IMR-90 (cell line): Measurements from ENCODE around the gene EML4. TPM values are rescaled to one million over a fixed set of nuclear protein-coding genes. Genes with fewer than 3 reads are reported as not detected.

ENCODE experiments used
- ATAC-seq: fragments of 200-7000 bp; cut with Tn5 transposase; 2 replicates; pipeline ENCODE4 v1.9.1; 2020; ENCODE audit warnings: low read depth, mild to moderate bottlenecking, moderate library complexity
- BruUV-seq: library from RNA; stranded (reverse); fragments of 400-500 nt; replicated peaks from 2 replicates; lab custom pipeline; 2021; lab: Mats Ljungman, UMichigan
- CTCF ChIA-PET: fragments of 300-600 bp; formaldehyde crosslinking; extraction: SDS; loops from one replicate; lab custom pipeline; 2021; ENCODE audit warnings: antibody characterized with exemption; lab: Yijun Ruan, JAX
- POLR2A ChIA-PET: fragments of 300-600 bp; sonication (Branson Sonifier 250); formaldehyde crosslinking; loops from one replicate; lab custom pipeline; 2022; ENCODE audit warnings: antibody characterized with exemption; ENCODE audit not compliant: unreplicated experiment; lab: Charles Lee
- DNase-seq: peaks from one replicate; pipeline ENCODE4 v3.0.0; 2013
- H2AFZ ChIP-seq: replicated peaks from 2 replicates; pipeline ENCODE3; 2013; ENCODE audit warnings: low read length, mild to moderate bottlenecking; ENCODE audit not compliant: poor library complexity
- H2AK5ac ChIP-seq: 2 replicates; pipeline ENCODE4 v1.6.1; 2013; ENCODE audit warnings: low read depth, low read length, inconsistent platforms
- H2AK9ac ChIP-seq: replicated peaks from 2 replicates; pipeline ENCODE3; 2013; ENCODE audit warnings: mild to moderate bottlenecking, low read depth, low read length, moderate library complexity; ENCODE audit not compliant: poor library complexity
- H2BK120ac ChIP-seq: 2 replicates; pipeline ENCODE4 v1.6.1; 2013; ENCODE audit warnings: low read depth, low read length, inconsistent platforms
- H2BK15ac ChIP-seq: 3 replicates; pipeline ENCODE4 v1.6.1; 2013; ENCODE audit warnings: low read depth, low read length, inconsistent platforms
- H2BK20ac ChIP-seq: 2 replicates; pipeline ENCODE4 v1.6.1; 2013; ENCODE audit warnings: low read depth, mild to moderate bottlenecking, inconsistent platforms, low read length, moderate library complexity
- H2BK5ac ChIP-seq: 2 replicates; pipeline ENCODE4 v1.6.1; 2013; ENCODE audit warnings: mild to moderate bottlenecking, low read depth, low read length, inconsistent platforms; ENCODE audit not compliant: poor library complexity, severe bottlenecking
- H3K14ac ChIP-seq: replicated peaks from 2 replicates; pipeline ENCODE4 v1.6.1; 2013; ENCODE audit warnings: low read depth, low read length, inconsistent platforms
- H3K18ac ChIP-seq: 2 replicates; pipeline ENCODE4 v1.6.1; 2013; ENCODE audit warnings: low read depth, low read length, control low read depth
- H3K23ac ChIP-seq: 2 replicates; pipeline ENCODE4 v1.6.1; 2013; ENCODE audit warnings: low read depth, low read length, inconsistent platforms
- H3K27ac ChIP-seq: 2 replicates; pipeline ENCODE4 v1.5.1; 2013; ENCODE audit warnings: mild to moderate bottlenecking, control low read depth, low read length; ENCODE audit not compliant: insufficient read depth
- H3K27me3 ChIP-seq: 2 replicates; pipeline ENCODE4 v1.6.1; 2013; ENCODE audit warnings: low read length; ENCODE audit not compliant: control insufficient read depth, insufficient read depth
- H3K36me3 ChIP-seq: 2 replicates; pipeline ENCODE4 v1.6.1; 2013; ENCODE audit warnings: low read length, mixed read lengths; ENCODE audit not compliant: control insufficient read depth, insufficient read depth
- H3K4ac ChIP-seq: 2 replicates; pipeline ENCODE4 v1.6.1; 2013; ENCODE audit warnings: low read depth, low read length, inconsistent platforms
- H3K4me1 ChIP-seq: 2 replicates; pipeline ENCODE4 v1.6.1; 2013; ENCODE audit warnings: low read length, mixed read lengths; ENCODE audit not compliant: control insufficient read depth, insufficient read depth
- H3K4me2 ChIP-seq: 2 replicates; pipeline ENCODE4 v1.6.1; 2013; ENCODE audit warnings: low read depth, mild to moderate bottlenecking, control low read depth, low read length, moderate library complexity
- H3K4me3 ChIP-seq: 2 replicates; pipeline ENCODE4 v1.5.1; 2013; ENCODE audit warnings: low read depth, mild to moderate bottlenecking, control low read depth, low read length, moderate library complexity; ENCODE audit not compliant: insufficient read depth
- H3K56ac ChIP-seq: 2 replicates; pipeline ENCODE4 v1.6.1; 2013; ENCODE audit warnings: low read length, inconsistent platforms; ENCODE audit not compliant: insufficient read depth; ENCODE audit errors: extremely low read depth
- H3K79me1 ChIP-seq, 2 experiments: 2 replicates each; pipeline ENCODE4 v1.6.1; 2013; ENCODE audit warnings: low read length in 2 of 2, inconsistent platforms in 1 of 2, low read depth in 1 of 2
- H3K9ac ChIP-seq: 2 replicates; pipeline ENCODE4 v1.6.1; 2013; ENCODE audit warnings: low read depth, low read length, control low read depth
- H3K9me1 ChIP-seq: 2 replicates; pipeline ENCODE4 v1.6.1; 2013; ENCODE audit warnings: low read length, inconsistent platforms; ENCODE audit not compliant: insufficient read depth
- H3K9me3 ChIP-seq: 2 replicates; pipeline ENCODE4 v1.6.1; 2013; ENCODE audit warnings: low read length; ENCODE audit not compliant: control insufficient read depth, insufficient read depth
- H4K20me1 ChIP-seq: 2 replicates; pipeline ENCODE4 v1.6.1; 2013; ENCODE audit warnings: low read length, inconsistent platforms; ENCODE audit not compliant: insufficient read depth
- H4K5ac ChIP-seq: 2 replicates; pipeline ENCODE4 v1.6.1; 2013; ENCODE audit warnings: mild to moderate bottlenecking, low read depth, low read length, control low read depth
- H4K8ac ChIP-seq, 2 experiments: 2 replicates each; pipeline ENCODE4 v1.6.1; 2013; ENCODE audit warnings: low read depth in 2 of 2, low read length in 2 of 2, control low read depth in 1 of 2, inconsistent platforms in 1 of 2
- H4K91ac ChIP-seq: 2 replicates; pipeline ENCODE4 v1.6.1; 2013; ENCODE audit warnings: low read depth, low read length, inconsistent platforms; ENCODE audit not compliant: insufficient read depth
- CEBPB ChIP-seq: IDR thresholded peaks from 2 replicates; pipeline ENCODE4 v1.6.1; 2012; ENCODE audit warnings: low read depth, low read length, improper control_type of control experiment
- CHD1 ChIP-seq: IDR thresholded peaks from 2 replicates; pipeline ENCODE4 v1.6.1; 2012; ENCODE audit warnings: low read depth, low read length, improper control_type of control experiment
- FOS ChIP-seq: fragments of 150-350 bp; IDR thresholded peaks from 2 replicates; pipeline ENCODE4 v1.6.1; 2016; ENCODE audit warnings: low read depth, low read length
- MAFK ChIP-seq: IDR thresholded peaks from 2 replicates; pipeline ENCODE4 v1.6.1; 2012; ENCODE audit warnings: low read depth, low read length, improper control_type of control experiment
- MXI1 ChIP-seq: IDR thresholded peaks from 2 replicates; pipeline ENCODE4 v1.6.1; 2012; ENCODE audit warnings: low read depth, mild to moderate bottlenecking, low read length, moderate library complexity, borderline replicate concordance
- POLR2A ChIP-seq: IDR thresholded peaks from 2 replicates; pipeline ENCODE4 v1.6.1; 2012; ENCODE audit warnings: mild to moderate bottlenecking, low read depth, low read length
- RAD21 ChIP-seq: IDR thresholded peaks from 2 replicates; pipeline ENCODE4 v1.6.1; 2012; ENCODE audit warnings: low read length, improper control_type of control experiment
- RCOR1 ChIP-seq: IDR thresholded peaks from 2 replicates; pipeline ENCODE4 v1.6.1; 2012; ENCODE audit warnings: mild to moderate bottlenecking, low read length, improper control_type of control experiment; ENCODE audit not compliant: insufficient replicate concordance
- SMC3 ChIP-seq: fragments of 150-350 bp; IDR thresholded peaks from 2 replicates; pipeline ENCODE4 v1.6.1; 2016; ENCODE audit warnings: low read depth, mild to moderate bottlenecking, antibody characterized with exemption, low read length, moderate library complexity
- WGBS, 2 experiments: methylation state at CpG; one replicate each; pipeline versions ENCODE4 v1.1.5 to v1.1.7; 2013; ENCODE audit warnings: missing lambda C conversion rate in 2 of 2; ENCODE audit not compliant: insufficient read length in 1 of 2; ENCODE audit errors: extremely low coverage in 2 of 2; 5-methylcytosine and 5-hydroxymethylcytosine counted together
- dilution Hi-C: fragments of 300-500 bp; cut with HindIII; formaldehyde crosslinking; loops from one replicate; pipeline ENCODE4 v1.14.3; 2018; ENCODE audit warnings: low sequenced_read_pairs; ENCODE audit not compliant: unreplicated experiment
- in situ Hi-C: fragments of 300-500 bp; cut with MboI; formaldehyde crosslinking; loops from 3 replicates; pipeline ENCODE4 v1.14.3; 2019; ENCODE audit warnings: low sequenced_read_pairs, inconsistent platforms, mixed read lengths
- intact Hi-C: fragments of 100-400 bp; cut with micrococcal nuclease; formaldehyde crosslinking; loops from 2 replicates; pipeline ENCODE4 v1.10.0; 2022
- polyA plus RNA-seq, 3 experiments: library from polyadenylated mRNA; depleted of rRNA; stranded (reverse); fragments of >200 nt; gene quantifications; 2 replicates each; pipeline ENCODE4 v1.2.3, GENCODE V29; 2012; ENCODE audit warnings: low replicate concordance in 1 of 3
- total RNA-seq: library from RNA; depleted of rRNA; stranded (reverse); fragments of >200 nt; gene quantifications from 2 replicates; pipeline ENCODE4 v1.2.3, GENCODE V29; 2012
- TF ChIP-seq, protein P1 (sequence below): conservative IDR thresholded peaks from 2 replicates; pipeline ENCODE4 v1.5.1; 2012; ENCODE audit warnings: mild to moderate bottlenecking, low read depth, low read length, improper control_type of control experiment
- TF ChIP-seq, protein P2 (sequence below): fragments of 150-350 bp; IDR thresholded peaks from 2 replicates; pipeline ENCODE4 v1.6.1; 2017; ENCODE audit warnings: mild to moderate bottlenecking, antibody characterized with exemption, low read length, low read depth

EML4 gene
- total and polyA plus RNA-seq, 2 of the 4 experiments (the other 2 are of a cell fraction), result 29.7 to 73.7 TPM

DNA sequence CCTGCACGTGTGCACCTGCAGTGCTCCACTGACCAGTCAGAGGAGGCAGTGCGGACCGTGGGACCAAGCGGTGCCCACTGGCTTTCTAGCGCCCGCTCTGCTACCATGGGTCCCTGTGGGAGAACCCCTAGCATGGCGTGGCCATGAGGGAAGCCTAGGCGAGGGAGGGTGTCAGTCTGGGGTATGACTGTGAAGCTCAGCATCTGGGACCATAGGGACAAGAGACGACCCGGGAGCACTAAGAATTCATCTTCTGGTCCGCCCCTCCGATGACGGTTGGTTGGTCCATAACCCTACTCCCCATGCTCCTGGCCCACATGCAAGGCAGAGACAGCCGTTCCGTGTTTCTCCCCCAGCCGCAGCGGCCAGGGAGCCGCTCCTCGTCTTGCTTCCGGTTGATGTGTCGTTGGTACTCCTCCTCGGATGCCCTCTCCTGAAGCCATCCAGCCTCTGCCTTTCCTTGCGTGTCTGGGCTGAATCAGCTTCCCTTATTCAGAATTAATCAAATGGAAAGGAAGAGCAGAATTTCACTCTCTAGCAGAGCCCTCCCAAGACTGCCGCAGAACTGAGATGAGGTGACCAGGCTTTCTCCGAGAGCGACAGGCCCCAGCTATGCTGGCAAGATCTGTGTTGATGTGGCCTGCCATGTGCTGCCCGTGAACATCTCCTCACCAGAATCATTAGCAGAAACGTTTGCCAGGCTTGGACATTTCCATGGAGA is 168.9 kb downstream of the EML4 start:
- no peak for ATAC-seq
- Histone ChIP-seq H3K18ac (no peak overlapping the region), H2AK9ac (no peak overlapping the region), H2BK15ac (no peak overlapping the region), H3K9me3 (no peaks in the 10 kb centered on the region), H2BK20ac (no peak overlapping the region), H3K4me2 (no peak overlapping the region), H3K27me3 (no peaks in the 10 kb centered on the region), H3K36me3 (peaks cover 45% of the 10 kb centered on the region), H2BK5ac (no peak overlapping the region), H3K4me3 (no peak overlapping the region), H4K91ac (no peak overlapping the region), H3K56ac (no peak overlapping the region), H4K20me1 (peaks cover 3% of the 10 kb centered on the region), H2AFZ (no peak overlapping the region), H4K5ac (no peak overlapping the region), H3K4ac (no peak overlapping the region), H3K23ac (no peak overlapping the region), H3K9ac (no peak overlapping the region), H4K8ac (no peak overlapping the region), H3K27ac (no peak overlapping the region), H3K14ac (no peak overlapping the region), H3K4me1 (peaks cover 13% of the 10 kb centered on the region), H2BK120ac (no peak overlapping the region), H3K9me1 (peaks cover 20% of the 10 kb centered on the region), H3K79me1 (peaks cover 32 to 67% of the 10 kb centered on the region in 2 experiments), H2AK5ac (no peak overlapping the region)
- no TSS peak for BruUV-seq
- in situ Hi-C loops (no loop called here), dilution Hi-C loops (no loop called here), intact Hi-C loops (no loop called here)
- 97% methylated on average over 12 of the region's 28 CpGs; no CpG with 5 or more reads in 1 of the 2 experiments for WGBS, 2 experiments
- CTCF ChIA-PET, result no interaction called here
- DNase-seq, result no peak
- TF ChIP-seq CHD1 (no peak), SMC3 (no peak), CEBPB (no peak), FOS (no peak), MXI1 (no peak), POLR2A (no peak), RCOR1 (no peak), MAFK (no peak), RAD21 (no peak)
- TF ChIP-seq, protein P1, sequence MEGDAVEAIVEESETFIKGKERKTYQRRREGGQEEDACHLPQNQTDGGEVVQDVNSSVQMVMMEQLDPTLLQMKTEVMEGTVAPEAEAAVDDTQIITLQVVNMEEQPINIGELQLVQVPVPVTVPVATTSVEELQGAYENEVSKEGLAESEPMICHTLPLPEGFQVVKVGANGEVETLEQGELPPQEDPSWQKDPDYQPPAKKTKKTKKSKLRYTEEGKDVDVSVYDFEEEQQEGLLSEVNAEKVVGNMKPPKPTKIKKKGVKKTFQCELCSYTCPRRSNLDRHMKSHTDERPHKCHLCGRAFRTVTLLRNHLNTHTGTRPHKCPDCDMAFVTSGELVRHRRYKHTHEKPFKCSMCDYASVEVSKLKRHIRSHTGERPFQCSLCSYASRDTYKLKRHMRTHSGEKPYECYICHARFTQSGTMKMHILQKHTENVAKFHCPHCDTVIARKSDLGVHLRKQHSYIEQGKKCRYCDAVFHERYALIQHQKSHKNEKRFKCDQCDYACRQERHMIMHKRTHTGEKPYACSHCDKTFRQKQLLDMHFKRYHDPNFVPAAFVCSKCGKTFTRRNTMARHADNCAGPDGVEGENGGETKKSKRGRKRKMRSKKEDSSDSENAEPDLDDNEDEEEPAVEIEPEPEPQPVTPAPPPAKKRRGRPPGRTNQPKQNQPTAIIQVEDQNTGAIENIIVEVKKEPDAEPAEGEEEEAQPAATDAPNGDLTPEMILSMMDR, result no peak
- TF ChIP-seq, protein P2, sequence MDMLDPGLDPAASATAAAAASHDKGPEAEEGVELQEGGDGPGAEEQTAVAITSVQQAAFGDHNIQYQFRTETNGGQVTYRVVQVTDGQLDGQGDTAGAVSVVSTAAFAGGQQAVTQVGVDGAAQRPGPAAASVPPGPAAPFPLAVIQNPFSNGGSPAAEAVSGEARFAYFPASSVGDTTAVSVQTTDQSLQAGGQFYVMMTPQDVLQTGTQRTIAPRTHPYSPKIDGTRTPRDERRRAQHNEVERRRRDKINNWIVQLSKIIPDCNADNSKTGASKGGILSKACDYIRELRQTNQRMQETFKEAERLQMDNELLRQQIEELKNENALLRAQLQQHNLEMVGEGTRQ, result no peak
- POLR2A ChIA-PET, result no interaction called here
